Measurements from ENCODE around the gene CATSPERB. TPM values are rescaled to one million over a fixed set of nuclear protein-coding genes. Genes with fewer than 3 reads are reported as not detected.
"Not testable (repeated sequence)": the region's sequence is repeated elsewhere in the genome, so short reads cannot be mapped to it uniquely, and the experiment has no call there.

CATSPERB gene
- total RNA-seq, 2 experiments from 2014 or later: 5.3 to 7.1 TPM

- Histone ChIP-seq H3K27me3 (ENCODE audit: control insufficient read depth in 1 of 2, insufficient read depth in 2 of 2, low read length in 2 of 2) (no peaks in the 10 kb centered on the region), H3K36me3 (ENCODE audit: insufficient read depth, low read length) (no peaks in the 10 kb centered on the region), H3K9me3 (ENCODE audit: control insufficient read depth in 1 of 2, insufficient read depth in 1 of 2, low read length in 2 of 2) (no peaks in the 10 kb centered on the region), H3K4me1 (ENCODE audit: insufficient read depth, low read length) (no peaks in the 10 kb centered on the region), H3K4me3 (ENCODE audit: low read length) (no peak overlapping the region), H3K27ac (ENCODE audit: low read depth in 1 of 2, low read length in 2 of 2) (no peak overlapping the region)
- POLR2A ChIA-PET: no interaction called here
- H3K27me3 Mint-ChIP-seq: no peaks in the 10 kb centered on the region
- CTCF ChIA-PET: no interaction called here
- H3K36me3 Mint-ChIP-seq (ENCODE audit: low read depth): peaks cover 8% of the 10 kb centered on the region
- intact Hi-C loops (cut with DNase I, micrococcal nuclease): no loop called here
- ATAC-seq (ENCODE audit: poor library complexity) (no peak), DNase-seq (peak in 2 of 14 experiments; percentile 2 to 7)
- no peak overlapping the region for H3K27ac Mint-ChIP-seq
- no peaks in the 10 kb centered on the region for H3K9me3 Mint-ChIP-seq
- no peak overlapping the region for H3K4me3 Mint-ChIP-seq
- no peaks in the 10 kb centered on the region for H3K4me1 Mint-ChIP-seq (ENCODE audit: low read depth)
- TF ChIP-seq CTCF (IDR thresholded peaks at IDR 0.05): no peak
Observed at GRCh38 chr14:91606851-91607250, 125.0 kb downstream of the CATSPERB start.

- H3K4me1 Mint-ChIP-seq (ENCODE audit: low read depth); H3K27ac Mint-ChIP-seq; intact Hi-C loops (cut with DNase I, micrococcal nuclease); POLR2A ChIA-PET; H3K36me3 Mint-ChIP-seq (ENCODE audit: low read depth); DNase-seq; H3K4me3 ChIP-seq (ENCODE audit: low read length); H3K36me3 ChIP-seq (ENCODE audit: insufficient read depth, low read length); H3K27me3 Mint-ChIP-seq; H3K9me3 Mint-ChIP-seq; H3K4me1 ChIP-seq (ENCODE audit: insufficient read depth, low read length); H3K27me3 ChIP-seq (ENCODE audit: control insufficient read depth in 1 of 2, insufficient read depth in 2 of 2, low read length in 2 of 2); H3K9me3 ChIP-seq (ENCODE audit: control insufficient read depth in 1 of 2, insufficient read depth in 1 of 2, low read length in 2 of 2); ATAC-seq (ENCODE audit: poor library complexity); CTCF ChIA-PET; H3K27ac ChIP-seq (ENCODE audit: low read depth in 1 of 2, low read length in 2 of 2); H3K4me3 Mint-ChIP-seq: not testable (repeated sequence)
Observed at GRCh38 chr14:91604611-91605010, 127.3 kb downstream of the CATSPERB start.

GRCh38 chr14:91599994-91600393 is 131.9 kb downstream of the CATSPERB start:
- no peak for DNase-seq
- Mint-ChIP-seq H3K27ac (no peak overlapping the region), H3K4me1 (ENCODE audit: low read depth) (no peaks in the 10 kb centered on the region), H3K36me3 (ENCODE audit: low read depth) (no peaks in the 10 kb centered on the region), H3K9me3 (no peaks in the 10 kb centered on the region), H3K4me3 (no peak overlapping the region), H3K27me3 (no peaks in the 10 kb centered on the region)
- Histone ChIP-seq H3K4me1 (ENCODE audit: insufficient read depth, low read length) (no peaks in the 10 kb centered on the region), H3K9me3 (ENCODE audit: control insufficient read depth in 1 of 2, insufficient read depth in 1 of 2, low read length in 2 of 2) (peaks cover 0 to 9% of the 10 kb centered on the region in 2 experiments), H3K27ac (ENCODE audit: low read depth in 1 of 2, low read length in 2 of 2) (no peak overlapping the region), H3K27me3 (ENCODE audit: control insufficient read depth in 1 of 2, insufficient read depth in 2 of 2, low read length in 2 of 2) (no peaks in the 10 kb centered on the region), H3K36me3 (ENCODE audit: insufficient read depth, low read length) (no peaks in the 10 kb centered on the region), H3K4me3 (ENCODE audit: low read length) (no peak overlapping the region)
- TF ChIP-seq CTCF (IDR thresholded peaks at IDR 0.05): no peak
- POLR2A ChIA-PET: interaction anchor here (0.6 kb wide), 1 partner anchor 486 kb away, joined by 4 read pairs; no protein-coding TSS in a partner anchor
- intact Hi-C loops (cut with DNase I, micrococcal nuclease): no loop called here
- no peak for ATAC-seq (ENCODE audit: poor library complexity)
- CTCF ChIA-PET: no interaction called here

GRCh38 chr14:91595736-91596135 is 136.2 kb downstream of the CATSPERB start:
- Mint-ChIP-seq H3K9me3 (peaks cover 6% of the 10 kb centered on the region), H3K4me1 (ENCODE audit: low read depth) (no peaks in the 10 kb centered on the region), H3K27me3 (no peaks in the 10 kb centered on the region), H3K4me3 (no peak overlapping the region), H3K36me3 (ENCODE audit: low read depth) (no peaks in the 10 kb centered on the region), H3K27ac (no peak overlapping the region)
- CTCF ChIA-PET: interaction anchor here (1.0 kb wide), 1 partner anchor 315 kb away, joined by 3 read pairs; no protein-coding TSS in a partner anchor
- no peak overlapping the region for H3K27ac ChIP-seq (ENCODE audit: low read depth in 1 of 2, low read length in 2 of 2)
- no peaks in the 10 kb centered on the region for H3K27me3 ChIP-seq (ENCODE audit: control insufficient read depth in 1 of 2, insufficient read depth in 2 of 2, low read length in 2 of 2)
- no peak overlapping the region for H3K4me3 ChIP-seq (ENCODE audit: low read length)
- H3K4me1 ChIP-seq (ENCODE audit: insufficient read depth, low read length): no peaks in the 10 kb centered on the region
- no peak for TF ChIP-seq CTCF (IDR thresholded peaks at IDR 0.05)
- H3K36me3 ChIP-seq (ENCODE audit: insufficient read depth, low read length): no peaks in the 10 kb centered on the region
- DNase-seq: no peak
- peaks cover 0 to 9% of the 10 kb centered on the region in 2 experiments for H3K9me3 ChIP-seq (ENCODE audit: control insufficient read depth in 1 of 2, insufficient read depth in 1 of 2, low read length in 2 of 2)
- ATAC-seq (ENCODE audit: poor library complexity): no peak
- intact Hi-C loops (cut with DNase I, micrococcal nuclease): no loop called here
- POLR2A ChIA-PET: no interaction called here

- H3K27me3 ChIP-seq (ENCODE audit: control insufficient read depth in 1 of 2, insufficient read depth in 2 of 2, low read length in 2 of 2); H3K27ac ChIP-seq (ENCODE audit: low read depth in 1 of 2, low read length in 2 of 2); H3K27me3 Mint-ChIP-seq; H3K27ac Mint-ChIP-seq; H3K4me1 ChIP-seq (ENCODE audit: insufficient read depth, low read length); H3K4me1 Mint-ChIP-seq (ENCODE audit: low read depth); CTCF ChIA-PET; intact Hi-C loops (cut with DNase I, micrococcal nuclease); H3K9me3 ChIP-seq (ENCODE audit: control insufficient read depth in 1 of 2, insufficient read depth in 1 of 2, low read length in 2 of 2); H3K9me3 Mint-ChIP-seq; POLR2A ChIA-PET; H3K4me3 ChIP-seq (ENCODE audit: low read length); ATAC-seq (ENCODE audit: poor library complexity); H3K4me3 Mint-ChIP-seq; DNase-seq; H3K36me3 Mint-ChIP-seq (ENCODE audit: low read depth); H3K36me3 ChIP-seq (ENCODE audit: insufficient read depth, low read length): not testable (repeated sequence)
Observed at GRCh38 chr14:91593957-91594356, 137.9 kb downstream of the CATSPERB start.
